K562 treated with DMSO at 1 percent for 12 hours (cell line): ENCODE measurements around the gene SEZ6L. TPM values are rescaled to one million over a fixed set of nuclear protein-coding genes. Genes with fewer than 3 reads are reported as not detected.

ENCODE experiments used
- total RNA-seq: library from RNA; unstranded; fragments of 300-600 nt; gene quantifications from 2 replicates; pipeline ENCODE4 v1.2.3, GENCODE V29; 2022; ENCODE audit not compliant: insufficient read depth

The SEZ6L gene
- total RNA-seq = 0.11 TPM in 1 of 2 replicates, not detected in the other

DNA sequence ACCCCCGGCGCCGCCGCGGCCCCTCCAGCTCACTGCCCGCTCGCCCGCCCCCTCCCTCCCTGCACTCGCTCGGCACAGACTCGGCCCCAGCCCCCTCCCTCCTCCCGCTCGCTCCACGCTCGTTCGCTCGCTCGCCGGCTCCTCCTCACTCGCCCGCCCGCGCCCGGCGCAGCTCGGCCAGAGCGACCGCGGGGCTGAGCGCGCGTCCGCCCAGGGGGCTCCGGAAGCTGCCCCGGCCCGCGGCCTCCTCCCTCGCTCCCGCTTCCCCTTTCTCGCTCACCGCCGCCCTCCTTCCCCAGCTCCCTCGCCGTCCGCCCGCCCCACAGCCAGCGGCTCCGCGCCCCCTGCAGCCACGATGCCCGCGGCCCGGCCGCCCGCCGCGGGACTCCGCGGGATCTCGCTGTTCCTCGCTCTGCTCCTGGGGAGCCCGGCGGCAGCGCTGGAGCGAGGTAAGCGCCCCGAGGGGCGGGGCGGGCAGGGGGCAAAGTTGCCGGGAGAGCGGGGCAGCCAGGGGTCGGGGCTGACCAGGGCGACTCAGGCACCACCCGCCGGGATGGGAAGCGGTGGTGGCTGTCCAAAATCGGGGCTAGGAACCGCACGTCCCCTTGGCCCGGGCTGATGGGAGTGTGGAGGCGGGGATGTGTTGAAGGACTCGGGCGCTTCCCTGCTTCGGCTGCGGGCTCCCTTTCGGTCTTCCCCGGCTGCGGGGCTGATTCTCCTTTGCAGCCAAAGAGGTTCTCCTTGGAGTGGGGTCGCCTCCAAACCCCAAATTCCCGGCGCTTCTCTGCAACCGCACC is at the start of gene SEZ6L:
TSS of gene SEZ6L (plus strand) at position 148 of the 797 bp plus-strand sequence. CDS start at position 356, 208 bp downstream.

GRCh38 chr22:26428515-26429457 is 259.5 kb downstream of the SEZ6L start, which contains the start of gene ASPHD2:
ASPHD2 (plus strand) TSS chr22:26429260; CDS start chr22:26433616, 4,356 bp downstream.

